Osteocyte (in vitro differentiated cells): ENCODE data around the gene OSBPL8. TPM values are rescaled to one million over a fixed set of nuclear protein-coding genes. Genes with fewer than 3 reads are reported as not detected.
"Not testable (repeated sequence)": the region's sequence is repeated elsewhere in the genome, so short reads cannot be mapped to it uniquely, and the experiment has no call there.

ENCODE experiments used
- DNase-seq: peaks from one replicate; pipeline ENCODE4 v3.0.0; 2021; ENCODE audit warnings: mixed read lengths; ENCODE audit not compliant: unreplicated experiment; ENCODE audit errors: extremely low spot score
- H3K27ac Mint-ChIP-seq: one replicate; pipeline ENCODE4 v1.8.0; 2021; ENCODE audit warnings: mild to moderate bottlenecking, mixed read lengths; ENCODE audit not compliant: unreplicated experiment
- H3K27me3 Mint-ChIP-seq: one replicate; pipeline ENCODE4 v1.8.0; 2021; ENCODE audit warnings: mixed read lengths; ENCODE audit not compliant: unreplicated experiment
- H3K36me3 Mint-ChIP-seq: one replicate; pipeline ENCODE4 v1.8.0; 2021; ENCODE audit warnings: mixed read lengths; ENCODE audit not compliant: unreplicated experiment
- H3K4me1 Mint-ChIP-seq: one replicate; pipeline ENCODE4 v1.8.0; 2021; ENCODE audit warnings: mixed read lengths; ENCODE audit not compliant: unreplicated experiment
- H3K4me3 Mint-ChIP-seq: one replicate; pipeline ENCODE4 v1.8.0; 2021; ENCODE audit warnings: mild to moderate bottlenecking, moderate library complexity, mixed read lengths; ENCODE audit not compliant: unreplicated experiment
- H3K9me3 Mint-ChIP-seq: one replicate; pipeline ENCODE4 v1.8.0; 2021; ENCODE audit warnings: mixed read lengths; ENCODE audit not compliant: unreplicated experiment
- CTCF ChIP-seq: fragments of 200-600 bp; sonication (generic); IDR thresholded peaks from 2 replicates; pipeline ENCODE4 v1.5.0; 2021; ENCODE audit warnings: antibody characterized with exemption, mild to moderate bottlenecking, moderate library complexity
- total RNA-seq: library from RNA; stranded (reverse); gene quantifications from 2 replicates; pipeline ENCODE4 v1.2.1, GENCODE V29; 2021

Gene OSBPL8
- total RNA-seq, 1 donor from 2014 or later: 87.8 TPM

DNA sequence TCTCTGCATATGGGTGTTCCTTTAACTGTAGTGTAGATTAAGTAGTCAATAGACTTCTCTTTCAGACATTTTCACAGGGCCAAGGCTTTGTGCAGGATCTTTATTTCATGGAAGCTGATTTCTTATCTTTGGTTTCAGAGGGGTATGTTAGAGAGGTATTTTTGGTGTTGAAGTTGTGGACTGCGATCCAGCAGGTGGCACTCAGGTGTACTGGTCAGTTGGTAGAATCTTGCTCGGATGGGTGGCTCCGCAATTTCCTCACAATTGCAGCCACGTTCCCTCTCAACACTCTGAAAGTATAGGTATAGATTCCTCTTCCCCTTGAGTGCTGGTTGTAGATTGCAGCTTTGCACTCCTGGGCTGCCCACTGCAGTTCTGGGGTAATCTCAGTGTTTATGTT is 44.3 kb downstream of the OSBPL8 start:
- Mint-ChIP-seq H3K36me3 (peaks cover 8% of the 10 kb centered on the region), H3K9me3 (peaks cover 14% of the 10 kb centered on the region), H3K4me1 (no peaks in the 10 kb centered on the region), H3K4me3 (no peak overlapping the region), H3K27ac (no peak overlapping the region), H3K27me3 (no peaks in the 10 kb centered on the region)
- no peak for TF ChIP-seq CTCF
- DNase-seq: no peak

- not testable (repeated sequence) for H3K36me3 Mint-ChIP-seq, H3K4me3 Mint-ChIP-seq, H3K4me1 Mint-ChIP-seq, H3K27ac Mint-ChIP-seq, DNase-seq, H3K27me3 Mint-ChIP-seq
- peaks cover 14% of the 10 kb centered on the region for H3K9me3 Mint-ChIP-seq
These were observed 48.4 kb downstream of the OSBPL8 start for GRCh38 chr12:76511116-76511716.

DNA sequence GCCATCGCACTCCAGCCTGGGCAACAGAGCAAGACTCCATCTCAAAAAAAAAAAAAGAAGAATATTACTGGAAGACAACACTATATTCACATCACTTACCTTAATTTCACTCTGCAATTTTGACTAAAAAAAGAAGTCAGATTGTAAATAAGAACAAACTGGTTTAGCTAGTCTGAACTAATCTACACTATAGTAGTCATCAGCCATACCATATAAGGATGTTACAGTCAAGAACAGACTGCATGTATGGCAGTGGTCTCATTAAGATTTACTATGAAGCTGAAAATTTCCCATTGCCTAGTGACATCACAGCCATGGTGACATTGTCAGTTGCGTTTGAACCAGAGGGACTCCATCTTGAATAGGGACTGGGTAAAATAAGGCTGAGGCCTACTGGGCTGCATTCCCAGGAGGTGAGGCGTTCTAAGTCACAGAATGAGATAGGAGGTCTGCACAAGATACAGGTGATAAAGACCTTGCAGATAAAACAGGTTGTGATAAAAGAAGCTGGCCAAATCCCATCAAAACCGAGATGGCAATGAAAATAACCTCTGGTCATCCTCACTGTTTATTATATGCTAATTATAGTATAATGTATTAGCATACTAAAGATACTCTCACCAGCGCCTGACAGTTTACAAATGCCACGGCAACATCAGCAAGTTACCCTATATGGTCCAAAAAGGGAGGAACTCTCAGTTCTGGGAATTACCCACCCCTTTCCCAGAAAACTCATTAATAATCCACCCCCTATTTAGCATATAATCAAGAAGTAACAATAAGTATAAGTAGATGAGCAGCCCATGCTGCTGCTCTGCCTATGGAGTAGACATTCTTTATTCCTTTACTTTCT is 51.2 kb downstream of the OSBPL8 start:
- no peak for DNase-seq
- Mint-ChIP-seq H3K36me3 (no peaks in the 10 kb centered on the region), H3K4me1 (peaks cover 10% of the 10 kb centered on the region), H3K9me3 (peaks cover 13% of the 10 kb centered on the region), H3K27me3 (no peaks in the 10 kb centered on the region), H3K27ac (no peak overlapping the region), H3K4me3 (no peak overlapping the region)
- TF ChIP-seq CTCF: no peak

DNA sequence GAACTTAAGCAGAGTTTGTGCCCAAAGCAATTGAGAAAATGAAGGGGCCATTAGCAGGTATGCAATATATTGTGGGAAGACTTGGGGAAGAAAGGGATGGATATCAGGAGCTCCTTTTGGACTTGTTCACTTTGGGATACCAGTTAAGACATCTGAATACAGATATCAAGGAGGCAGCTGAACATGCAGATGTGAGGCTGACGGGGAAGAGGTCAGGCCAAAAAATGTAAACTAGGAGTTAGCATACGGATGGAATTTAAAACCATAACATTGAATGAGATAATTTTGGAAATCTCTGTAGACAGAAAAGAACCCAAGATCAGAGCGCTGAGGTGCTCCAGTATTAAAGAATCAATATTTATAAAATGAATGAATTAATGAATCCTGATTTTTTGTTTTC is 53.4 kb downstream of the OSBPL8 start:
- Mint-ChIP-seq H3K9me3 (peaks cover 8% of the 10 kb centered on the region), H3K36me3 (peaks cover 11% of the 10 kb centered on the region), H3K4me1 (peaks cover 10% of the 10 kb centered on the region), H3K4me3 (no peak overlapping the region), H3K27me3 (no peaks in the 10 kb centered on the region), H3K27ac (no peak overlapping the region)
- no peak for TF ChIP-seq CTCF
- no peak for DNase-seq

DNA sequence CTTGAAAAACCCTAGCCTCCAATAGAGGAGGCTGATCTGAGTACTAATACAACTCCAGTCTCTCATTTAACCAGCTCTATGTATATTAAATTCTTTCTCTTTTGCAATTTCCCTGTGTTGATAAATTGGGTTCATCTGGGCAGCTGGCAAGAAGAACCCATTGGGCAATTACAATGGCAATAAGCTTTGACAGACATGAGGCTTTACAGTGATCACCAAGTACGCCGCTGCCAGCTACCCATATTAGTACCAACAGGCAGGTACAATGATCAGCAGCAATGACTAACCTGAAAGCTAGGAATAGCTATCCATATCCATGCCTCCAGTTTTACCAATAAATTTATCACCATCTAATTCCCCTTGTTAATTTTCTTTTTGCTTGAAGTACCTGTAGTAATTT is 54.5 kb downstream of the OSBPL8 start:
- no peak overlapping the region for H3K27ac Mint-ChIP-seq
- peaks cover 10% of the 10 kb centered on the region for H3K4me1 Mint-ChIP-seq
- TF ChIP-seq CTCF: no peak
- H3K4me3 Mint-ChIP-seq: no peak overlapping the region
- DNase-seq: no peak
- peaks cover 11% of the 10 kb centered on the region for H3K36me3 Mint-ChIP-seq
- H3K27me3 Mint-ChIP-seq: no peaks in the 10 kb centered on the region
- H3K9me3 Mint-ChIP-seq: peaks cover 7% of the 10 kb centered on the region
